Measurements from ENCODE around the gene SMC1A. TPM values are rescaled to one million over a fixed set of nuclear protein-coding genes. Genes with fewer than 3 reads are reported as not detected.
"Not testable (repeated sequence)": the region's sequence is repeated elsewhere in the genome, so short reads cannot be mapped to it uniquely, and the experiment has no call there.

The SMC1A gene
- total RNA-seq, 4 donors from 2014 or later: 32.8 to 52.0 (median 36.5) TPM

DNA sequence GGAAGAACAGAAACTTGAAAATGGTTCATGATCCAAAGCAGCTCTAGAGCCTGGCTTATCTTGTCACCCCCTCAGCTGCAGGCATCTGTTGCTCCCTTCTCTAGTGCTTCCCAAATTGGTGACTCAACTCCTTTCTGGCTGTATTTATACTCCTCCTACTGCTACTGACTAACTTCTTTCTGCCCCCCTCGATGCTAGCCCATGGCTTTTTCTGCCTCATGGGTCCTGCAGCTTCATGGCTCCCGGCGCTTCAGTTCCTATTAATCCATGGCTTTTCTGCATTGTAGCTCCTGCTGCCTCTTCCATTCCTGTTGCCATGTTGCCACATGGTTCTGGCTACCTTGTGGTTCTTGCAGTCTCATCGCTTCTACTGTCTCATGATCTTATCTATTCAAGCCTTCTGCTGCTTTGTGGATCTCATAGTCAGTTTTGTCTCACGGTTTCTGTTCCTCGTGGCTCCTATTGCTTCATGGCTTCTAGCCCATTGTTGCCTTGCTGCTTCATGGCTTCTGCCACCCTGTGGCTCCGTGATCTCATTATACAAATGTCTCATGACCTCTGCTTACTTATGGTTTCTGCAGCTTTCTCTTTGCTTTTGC lies 48.1 kb downstream of the SMC1A start:
- Histone ChIP-seq H3K4me3 (no peak overlapping the region), H3K27ac (replicated peaks in 1 of 4) (no peak overlapping the region), H3K27me3 (no peaks in the 10 kb centered on the region), H3K36me3 (peaks cover 0 to 21% (median 14%) of the 10 kb centered on the region in 4 donors), H3K9me3 (no peaks in the 10 kb centered on the region), H3K4me1 (no peaks in the 10 kb centered on the region)
- TF ChIP-seq POLR2AphosphoS5 (IDR thresholded peaks at IDR 0.05) (no peak), CTCF (IDR thresholded peaks at IDR 0.05) (no peak), POLR2A (IDR thresholded peaks at IDR 0.05; ENCODE audit: low read depth) (no peak), EP300 (IDR thresholded peaks at IDR 0.05) (no peak)
- no peak for DNase-seq (ENCODE audit: extremely low spot score)
- intact Hi-C loops (cut with DNase I): no loop called here
- 83% methylated on average over 7 of the region's 7 CpGs for WGBS

- Histone ChIP-seq H3K9me3 (peaks cover 0 to 5% (median 0%) of the 10 kb centered on the region in 4 donors), H3K27ac (replicated peaks in 1 of 4) (no peak overlapping the region), H3K27me3 (no peaks in the 10 kb centered on the region), H3K4me1 (no peaks in the 10 kb centered on the region), H3K36me3 (peaks cover 0 to 12% (median 5%) of the 10 kb centered on the region in 4 donors), H3K4me3 (no peak overlapping the region)
- intact Hi-C loops (cut with DNase I): no loop called here
- WGBS: 71% methylated on average over 2 of the region's 2 CpGs
- TF ChIP-seq POLR2AphosphoS5 (IDR thresholded peaks at IDR 0.05): no peak
- no peak for TF ChIP-seq EP300 (IDR thresholded peaks at IDR 0.05)
- no peak for TF ChIP-seq POLR2A (IDR thresholded peaks at IDR 0.05; ENCODE audit: low read depth)
- TF ChIP-seq CTCF (IDR thresholded peaks at IDR 0.05): no peak
- no peak for DNase-seq (ENCODE audit: extremely low spot score)
Observed at GRCh38 chrX:53373307-53373706, 49.1 kb downstream of the SMC1A start.

DNA sequence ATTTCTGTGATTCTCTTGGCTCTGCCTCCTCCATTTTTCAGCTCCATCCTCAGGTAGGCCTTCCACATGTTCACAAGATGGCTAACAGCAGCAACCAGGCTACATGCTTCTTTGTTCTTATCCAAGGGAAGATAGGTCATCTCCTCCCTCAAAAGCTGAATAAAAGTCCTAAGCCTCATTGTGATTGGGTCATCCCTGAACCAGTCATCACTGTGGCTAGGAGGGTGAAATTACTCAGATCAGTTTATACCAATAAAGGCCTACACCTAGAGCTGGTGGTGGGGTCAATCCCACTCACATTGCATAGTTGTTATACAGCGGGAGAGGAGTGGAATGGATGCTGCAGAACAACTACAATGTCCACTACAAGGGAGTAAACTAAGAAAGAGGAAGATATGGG lies 56.0 kb downstream of the SMC1A start:
- DNase-seq (ENCODE audit: extremely low spot score); H3K36me3 ChIP-seq; H3K27ac ChIP-seq (replicated peaks in 1 of 4); H3K4me3 ChIP-seq; intact Hi-C loops (cut with DNase I); H3K27me3 ChIP-seq; H3K4me1 ChIP-seq; H3K9me3 ChIP-seq: not testable (repeated sequence)
- WGBS: 94% methylated on average over 1 of the region's 1 CpG

- Histone ChIP-seq H3K4me3 (no peak overlapping the region), H3K36me3 (no peaks in the 10 kb centered on the region), H3K27ac (replicated peaks in 1 of 4) (no peak overlapping the region), H3K4me1 (no peaks in the 10 kb centered on the region), H3K27me3 (no peaks in the 10 kb centered on the region), H3K9me3 (no peaks in the 10 kb centered on the region)
- DNase-seq (ENCODE audit: extremely low spot score): no peak
- intact Hi-C loops (cut with DNase I): no loop called here
- TF ChIP-seq CTCF (IDR thresholded peaks at IDR 0.05) (no peak), POLR2A (IDR thresholded peaks at IDR 0.05; ENCODE audit: low read depth) (no peak), POLR2AphosphoS5 (IDR thresholded peaks at IDR 0.05) (no peak), EP300 (IDR thresholded peaks at IDR 0.05) (no peak)
- WGBS: 67% methylated on average over 2 of the region's 2 CpGs
Observed at GRCh38 chrX:53362449-53362848, 60.0 kb downstream of the SMC1A start.

DNA sequence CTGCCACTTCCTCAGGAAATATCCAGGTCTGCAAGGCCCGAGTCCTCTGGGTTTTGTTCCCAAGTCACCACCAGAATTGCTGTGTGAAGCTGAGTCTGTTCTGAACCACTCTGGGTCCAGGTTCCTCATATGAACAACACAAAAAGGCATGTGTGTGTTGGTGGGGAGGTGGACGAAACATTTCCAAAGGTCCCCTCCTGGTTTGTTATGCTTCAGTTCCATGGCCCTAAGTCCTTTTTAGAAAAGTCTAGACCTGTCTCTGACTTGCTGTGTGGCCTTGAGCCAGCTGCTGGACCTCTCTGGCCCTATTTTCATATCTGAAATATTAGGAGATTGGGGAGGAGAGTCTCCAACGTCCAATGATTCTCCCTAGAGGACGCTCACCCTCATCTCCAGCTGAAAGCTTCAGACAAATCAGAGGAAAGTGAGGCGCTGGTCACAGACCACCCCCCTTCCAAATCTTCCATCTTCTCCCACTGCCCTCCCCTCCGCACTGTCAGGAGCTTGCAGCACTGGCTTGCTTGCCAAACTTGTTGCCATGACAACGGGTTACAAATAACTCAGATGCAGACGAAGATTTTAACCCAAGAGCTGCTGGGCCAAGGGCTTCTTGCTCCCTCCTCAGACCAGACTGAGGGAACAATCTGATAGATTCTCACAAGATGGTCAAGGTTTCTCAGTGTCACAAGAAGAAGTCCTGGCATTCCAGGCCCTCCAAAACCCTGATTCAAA lies 64.5 kb downstream of the SMC1A start:
- intact Hi-C loops (cut with DNase I): no loop called here
- Histone ChIP-seq H3K36me3 (no peaks in the 10 kb centered on the region), H3K9me3 (no peaks in the 10 kb centered on the region), H3K4me3 (no peak overlapping the region), H3K27ac (replicated peaks in 1 of 4) (no peak overlapping the region), H3K4me1 (no peaks in the 10 kb centered on the region), H3K27me3 (no peaks in the 10 kb centered on the region)
- DNase-seq (ENCODE audit: extremely low spot score): no peak
- 37% methylated on average over 8 of the region's 8 CpGs for WGBS
- TF ChIP-seq POLR2A (IDR thresholded peaks at IDR 0.05; ENCODE audit: low read depth) (no peak), EP300 (IDR thresholded peaks at IDR 0.05) (no peak), CTCF (IDR thresholded peaks at IDR 0.05) (no peak), POLR2AphosphoS5 (IDR thresholded peaks at IDR 0.05) (no peak)

All from esophagus muscularis mucosa (tissue), 4 donors.